Measurements from ENCODE around the gene VPS37B.

DNA sequence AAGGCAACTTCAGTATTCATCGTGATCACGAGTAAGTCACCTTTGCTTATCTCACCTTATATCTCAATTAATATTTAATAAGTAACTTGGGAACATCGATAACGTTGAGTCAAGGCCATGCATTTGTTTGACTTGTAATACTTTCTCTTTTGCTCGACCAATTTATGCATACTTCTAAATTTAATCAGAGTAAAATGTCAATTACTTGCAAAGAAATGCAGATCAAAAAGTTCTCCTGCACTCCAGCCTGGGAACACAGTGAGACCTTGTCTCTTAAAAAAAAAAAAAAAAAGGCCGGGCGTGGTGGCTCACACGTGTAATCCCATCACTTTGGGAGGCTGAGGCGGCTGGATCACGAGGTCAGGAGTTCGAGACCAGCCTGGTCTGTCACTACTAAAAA, 72.5 kb downstream of the VPS37B start:
- TF ChIP-seq ZNF274 (IDR thresholded peaks at IDR 0.05; ENCODE audit: low read depth, low read length) (no peak), YY1 (IDR thresholded peaks at IDR 0.05; ENCODE audit: insufficient read depth, insufficient read length) (no peak)
